ENCODE measurements around the gene ERC2. TPM values are rescaled to one million over a fixed set of nuclear protein-coding genes. Genes with fewer than 3 reads are reported as not detected.

ERC2 gene
- total RNA-seq, 1 donor from 2014 or later = under 0.01 TPM

DNA sequence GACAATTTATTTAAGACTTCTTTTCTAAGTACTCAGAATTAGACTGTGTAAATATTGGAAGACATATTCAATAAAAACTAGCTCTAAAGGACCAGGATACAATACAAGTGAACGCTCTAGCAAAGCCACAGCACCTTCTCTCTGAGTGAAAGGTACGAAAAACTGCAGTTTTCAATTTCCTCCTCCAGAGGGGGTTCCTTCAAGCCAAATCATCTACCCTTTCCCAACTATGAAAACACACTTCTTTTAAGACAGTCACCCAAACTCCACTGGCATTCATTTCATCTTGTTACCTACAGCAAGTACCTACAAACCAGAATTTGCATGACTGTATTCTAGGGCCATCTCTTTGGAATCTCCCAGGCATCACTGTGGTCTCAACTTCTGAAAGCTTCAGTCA is 165.8 kb downstream of the ERC2 start:
- no peak for FAIRE-seq
- Histone ChIP-seq H3K27me3 (ENCODE audit: control insufficient read depth, insufficient read depth, low read length) (no peaks in the 10 kb centered on the region), H3K4me3 (ENCODE audit: low read depth, low read length) (no peak overlapping the region), H3K36me3 (ENCODE audit: control insufficient read depth, insufficient read depth, low read length) (no peaks in the 10 kb centered on the region)
- TF ChIP-seq, protein P1, sequence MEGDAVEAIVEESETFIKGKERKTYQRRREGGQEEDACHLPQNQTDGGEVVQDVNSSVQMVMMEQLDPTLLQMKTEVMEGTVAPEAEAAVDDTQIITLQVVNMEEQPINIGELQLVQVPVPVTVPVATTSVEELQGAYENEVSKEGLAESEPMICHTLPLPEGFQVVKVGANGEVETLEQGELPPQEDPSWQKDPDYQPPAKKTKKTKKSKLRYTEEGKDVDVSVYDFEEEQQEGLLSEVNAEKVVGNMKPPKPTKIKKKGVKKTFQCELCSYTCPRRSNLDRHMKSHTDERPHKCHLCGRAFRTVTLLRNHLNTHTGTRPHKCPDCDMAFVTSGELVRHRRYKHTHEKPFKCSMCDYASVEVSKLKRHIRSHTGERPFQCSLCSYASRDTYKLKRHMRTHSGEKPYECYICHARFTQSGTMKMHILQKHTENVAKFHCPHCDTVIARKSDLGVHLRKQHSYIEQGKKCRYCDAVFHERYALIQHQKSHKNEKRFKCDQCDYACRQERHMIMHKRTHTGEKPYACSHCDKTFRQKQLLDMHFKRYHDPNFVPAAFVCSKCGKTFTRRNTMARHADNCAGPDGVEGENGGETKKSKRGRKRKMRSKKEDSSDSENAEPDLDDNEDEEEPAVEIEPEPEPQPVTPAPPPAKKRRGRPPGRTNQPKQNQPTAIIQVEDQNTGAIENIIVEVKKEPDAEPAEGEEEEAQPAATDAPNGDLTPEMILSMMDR (IDR thresholded peaks at IDR 0.05; ENCODE audit: insufficient read depth, low read length, severe bottlenecking) = peak; percentile 35
- DNase-seq (ENCODE audit: low read depth) = no peak

DNA sequence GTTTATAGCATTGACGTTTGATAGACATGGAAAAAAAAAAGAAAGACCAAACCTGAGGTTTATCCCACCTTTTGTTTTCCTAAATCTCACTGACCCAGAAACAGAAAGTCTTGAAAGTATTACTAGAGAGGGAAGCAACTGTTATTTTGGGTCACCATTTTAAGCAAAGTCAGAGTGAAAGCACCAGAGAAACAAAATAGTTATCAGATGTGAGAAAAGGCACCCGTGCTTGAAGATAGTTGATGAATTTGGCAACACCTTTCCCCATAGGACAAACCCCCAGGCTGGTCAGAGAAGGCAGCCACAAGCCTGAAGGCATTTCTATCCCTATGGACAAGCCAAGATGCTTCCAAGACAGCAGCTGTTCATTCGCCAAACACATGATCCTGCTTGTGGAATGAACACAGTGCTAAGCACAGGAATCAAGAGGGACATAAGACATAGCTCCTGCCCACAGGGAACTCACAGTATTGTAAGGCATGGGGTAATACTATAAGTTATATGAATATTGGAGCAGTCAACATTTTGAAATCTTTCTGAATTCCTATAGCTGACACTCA is 170.9 kb downstream of the ERC2 start:
- no peaks in the 10 kb centered on the region for H3K27me3 ChIP-seq (ENCODE audit: control insufficient read depth, insufficient read depth, low read length)
- FAIRE-seq = peak; percentile 36
- TF ChIP-seq, protein P1 (IDR thresholded peaks at IDR 0.05; ENCODE audit: insufficient read depth, low read length, severe bottlenecking) = no peak
- no peaks in the 10 kb centered on the region for H3K36me3 ChIP-seq (ENCODE audit: control insufficient read depth, insufficient read depth, low read length)
- no peak for DNase-seq (ENCODE audit: low read depth)
- H3K4me3 ChIP-seq (ENCODE audit: low read depth, low read length) = no peak overlapping the region

DNA sequence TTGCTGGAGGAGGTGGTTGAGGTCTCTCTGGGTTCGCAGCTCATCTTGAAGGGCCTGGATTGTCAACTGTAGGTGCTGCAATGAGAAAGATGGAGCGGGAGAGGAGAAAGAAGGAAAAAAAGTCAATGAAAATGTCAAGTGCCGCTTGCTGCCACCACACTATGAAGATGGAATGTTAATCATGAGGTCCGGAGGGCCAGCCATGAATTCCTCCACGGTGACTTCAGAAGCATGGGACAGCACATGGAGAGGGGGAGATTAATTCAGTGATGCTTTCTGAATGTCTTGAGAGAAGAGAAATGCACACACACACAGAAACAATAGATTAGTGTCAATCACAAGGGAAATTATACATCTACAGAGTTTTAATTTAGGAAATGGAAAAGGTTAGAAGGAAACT is 171.9 kb downstream of the ERC2 start:
- TF ChIP-seq, protein P1 (IDR thresholded peaks at IDR 0.05; ENCODE audit: insufficient read depth, low read length, severe bottlenecking) = no peak
- FAIRE-seq (no peak), DNase-seq (ENCODE audit: low read depth) (no peak)
- H3K27me3 ChIP-seq (ENCODE audit: control insufficient read depth, insufficient read depth, low read length) = no peaks in the 10 kb centered on the region
- no peaks in the 10 kb centered on the region for H3K36me3 ChIP-seq (ENCODE audit: control insufficient read depth, insufficient read depth, low read length)
- no peak overlapping the region for H3K4me3 ChIP-seq (ENCODE audit: low read depth, low read length)

DNA sequence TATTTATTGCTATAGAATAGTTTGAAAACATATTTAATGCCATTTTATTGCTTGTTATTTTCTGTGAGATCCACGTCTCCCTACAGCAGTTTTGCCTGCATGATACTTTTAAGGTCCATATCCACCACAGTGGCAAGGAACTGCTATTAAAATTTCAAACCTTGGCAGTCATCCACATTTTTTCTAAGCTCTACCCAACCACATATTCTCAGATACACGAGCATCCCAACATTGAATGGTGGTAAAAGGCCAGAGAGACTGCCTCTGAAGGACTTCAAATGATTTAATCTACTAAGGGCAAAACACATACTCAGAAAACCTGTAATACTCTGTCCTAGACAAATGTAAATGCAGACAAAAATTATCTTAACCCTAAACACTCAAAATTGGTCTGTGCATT is 173.1 kb downstream of the ERC2 start:
- FAIRE-seq = no peak
- Histone ChIP-seq H3K36me3 (ENCODE audit: control insufficient read depth, insufficient read depth, low read length) (no peaks in the 10 kb centered on the region), H3K27me3 (ENCODE audit: control insufficient read depth, insufficient read depth, low read length) (no peaks in the 10 kb centered on the region), H3K4me3 (ENCODE audit: low read depth, low read length) (no peak overlapping the region)
- TF ChIP-seq, protein P1 (IDR thresholded peaks at IDR 0.05; ENCODE audit: insufficient read depth, low read length, severe bottlenecking) = no peak
- DNase-seq (ENCODE audit: low read depth) = no peak

DNA sequence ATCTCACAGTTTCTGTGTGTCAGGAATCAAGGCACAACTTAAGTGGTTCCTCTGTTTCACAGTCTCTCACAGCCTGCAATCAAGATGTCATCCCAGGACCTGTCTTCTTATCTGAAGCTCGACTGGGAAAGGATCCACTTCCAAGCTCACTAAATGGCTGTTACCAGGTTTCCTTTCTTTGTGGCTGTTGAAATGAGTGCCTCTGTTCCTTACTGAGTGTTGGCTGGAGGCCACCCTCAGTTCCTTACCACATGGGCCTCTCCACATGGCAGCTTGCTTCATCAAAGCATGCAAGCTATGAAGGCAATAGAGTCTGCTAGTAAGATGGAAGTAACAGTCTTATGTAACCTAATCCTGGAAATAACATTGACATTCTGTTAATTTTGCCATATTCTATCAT is 174.0 kb downstream of the ERC2 start:
- H3K27me3 ChIP-seq (ENCODE audit: control insufficient read depth, insufficient read depth, low read length) = no peaks in the 10 kb centered on the region
- DNase-seq (ENCODE audit: low read depth) (no peak), FAIRE-seq (no peak)
- no peaks in the 10 kb centered on the region for H3K36me3 ChIP-seq (ENCODE audit: control insufficient read depth, insufficient read depth, low read length)
- TF ChIP-seq, protein P1 (IDR thresholded peaks at IDR 0.05; ENCODE audit: insufficient read depth, low read length, severe bottlenecking) = no peak
- H3K4me3 ChIP-seq (ENCODE audit: low read depth, low read length) = no peak overlapping the region

DNA sequence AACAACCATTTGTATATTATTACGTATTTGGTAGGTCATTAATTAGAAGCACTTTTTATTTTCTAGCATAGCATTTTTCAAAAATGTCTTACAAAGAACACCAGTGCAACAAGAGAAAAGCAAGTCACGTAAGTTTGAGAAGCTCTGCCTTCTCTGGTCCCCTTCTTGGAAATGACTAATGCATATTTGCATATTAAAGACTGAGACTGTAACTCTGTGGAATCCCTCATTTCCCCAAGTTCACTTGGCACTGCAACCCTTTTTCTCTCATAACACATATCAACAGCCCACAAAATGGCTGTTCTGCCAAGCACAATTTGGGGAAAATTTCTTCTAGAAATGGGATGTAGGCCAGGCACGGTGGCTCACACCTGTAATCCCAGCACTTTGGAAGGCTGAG is 176.3 kb downstream of the ERC2 start:
- TF ChIP-seq, protein P1 (IDR thresholded peaks at IDR 0.05; ENCODE audit: insufficient read depth, low read length, severe bottlenecking) = no peak
- Histone ChIP-seq H3K36me3 (ENCODE audit: control insufficient read depth, insufficient read depth, low read length) (no peaks in the 10 kb centered on the region), H3K4me3 (ENCODE audit: low read depth, low read length) (no peak overlapping the region), H3K27me3 (ENCODE audit: control insufficient read depth, insufficient read depth, low read length) (no peaks in the 10 kb centered on the region)
- FAIRE-seq (no peak), DNase-seq (ENCODE audit: low read depth) (no peak)
